Activated B cell treated with CpG ODN at 0.5 μM for 24 hours (primary cell): ENCODE data around the gene PLXNA4. TPM values are rescaled to one million over a fixed set of nuclear protein-coding genes. Genes with fewer than 3 reads are reported as not detected.

Experiments
- ATAC-seq: fragments of 200-7000 bp; cut with Tn5 transposase; one replicate; pipeline ENCODE4 v1.10.0; 2021; ENCODE audit warnings: low read depth, mild to moderate bottlenecking, moderate library complexity
- CTCF ChIA-PET: fragments of 350-600 bp; sonication (Branson Sonifier 250); formaldehyde crosslinking; loops from one replicate; lab custom pipeline; 2021; ENCODE audit warnings: antibody characterized with exemption; lab: Charles Lee
- POLR2A ChIA-PET: fragments of 350-600 bp; sonication (Branson Sonifier 250); formaldehyde crosslinking; loops from one replicate; lab custom pipeline; 2021; ENCODE audit warnings: antibody characterized with exemption; lab: Charles Lee
- DNase-seq: peaks from one replicate; pipeline ENCODE4 v3.0.0; 2022
- H3K27ac Mint-ChIP-seq: one replicate; pipeline ENCODE4 v1.8.0; 2020; ENCODE audit warnings: mixed read lengths
- H3K27me3 Mint-ChIP-seq: one replicate; pipeline ENCODE4 v1.8.0; 2021; ENCODE audit warnings: mixed read lengths
- H3K36me3 Mint-ChIP-seq: one replicate; pipeline ENCODE4 v1.8.0; 2021; ENCODE audit warnings: low read depth, mixed read lengths
- H3K4me1 Mint-ChIP-seq: one replicate; pipeline ENCODE4 v1.8.0; 2021; ENCODE audit warnings: mixed read lengths
- H3K4me3 Mint-ChIP-seq: one replicate; pipeline ENCODE4 v1.8.0; 2020; ENCODE audit warnings: mild to moderate bottlenecking, mixed read lengths
- H3K9me3 Mint-ChIP-seq: one replicate; pipeline ENCODE4 v1.8.0; 2020; ENCODE audit warnings: mixed read lengths
- CTCF ChIP-seq: fragments of 200-600 bp; IDR thresholded peaks from one replicate; pipeline ENCODE4 v1.8.0; 2022; ENCODE audit warnings: antibody characterized with exemption, mild to moderate bottlenecking
- intact Hi-C: fragments of 100-400 bp; cut with micrococcal nuclease; formaldehyde crosslinking; loops from one replicate; pipeline ENCODE4 v1.15.1; 2024
- total RNA-seq: library from RNA; stranded (reverse); gene quantifications from 2 replicates; pipeline ENCODE4 v1.2.3, GENCODE V29; 2022

PLXNA4 gene
- total RNA-seq, 1 donor from 2014 or later = not detected

- DNase-seq (no peak), ATAC-seq (no peak)
- H3K36me3 Mint-ChIP-seq = no peaks in the 10 kb centered on the region
- ChIA-PET POLR2A (no interaction called here), CTCF (no interaction called here)
- no peak for TF ChIP-seq CTCF
- no peaks in the 10 kb centered on the region for H3K4me1 Mint-ChIP-seq
- H3K4me3 Mint-ChIP-seq = no peak overlapping the region
- intact Hi-C loops = no loop called here
- no peaks in the 10 kb centered on the region for H3K9me3 Mint-ChIP-seq
- H3K27ac Mint-ChIP-seq = no peak overlapping the region
- peaks cover 5% of the 10 kb centered on the region for H3K27me3 Mint-ChIP-seq
These were observed 34.6 kb downstream of the PLXNA4 start for GRCh38 chr7:132541656-132542055.

GRCh38 chr7:132537456-132538145, 38.7 kb downstream of the PLXNA4 start:
- H3K4me1 Mint-ChIP-seq = no peaks in the 10 kb centered on the region
- intact Hi-C loops = no loop called here
- no peaks in the 10 kb centered on the region for H3K27me3 Mint-ChIP-seq
- no peaks in the 10 kb centered on the region for H3K9me3 Mint-ChIP-seq
- TF ChIP-seq CTCF = no peak
- no peak overlapping the region for H3K27ac Mint-ChIP-seq
- no peak for DNase-seq
- CTCF ChIA-PET = no interaction called here
- POLR2A ChIA-PET = no interaction called here
- H3K36me3 Mint-ChIP-seq = no peaks in the 10 kb centered on the region
- no peak for ATAC-seq
- H3K4me3 Mint-ChIP-seq = no peak overlapping the region

- H3K36me3 Mint-ChIP-seq = no peaks in the 10 kb centered on the region
- no peaks in the 10 kb centered on the region for H3K4me1 Mint-ChIP-seq
- no peaks in the 10 kb centered on the region for H3K9me3 Mint-ChIP-seq
- POLR2A ChIA-PET = no interaction called here
- intact Hi-C loops = no loop called here
- TF ChIP-seq CTCF = no peak
- no peak overlapping the region for H3K27ac Mint-ChIP-seq
- no peaks in the 10 kb centered on the region for H3K27me3 Mint-ChIP-seq
- CTCF ChIA-PET = no interaction called here
- ATAC-seq = no peak
- H3K4me3 Mint-ChIP-seq = no peak overlapping the region
- DNase-seq = no peak
These were observed 39.4 kb downstream of the PLXNA4 start for GRCh38 chr7:132536654-132537395.

- no peaks in the 10 kb centered on the region for H3K4me1 Mint-ChIP-seq
- no peaks in the 10 kb centered on the region for H3K36me3 Mint-ChIP-seq
- H3K27ac Mint-ChIP-seq = no peak overlapping the region
- ChIA-PET CTCF (no interaction called here), POLR2A (no interaction called here)
- H3K4me3 Mint-ChIP-seq = no peak overlapping the region
- DNase-seq = no peak
- H3K27me3 Mint-ChIP-seq = no peaks in the 10 kb centered on the region
- no peak for ATAC-seq
- no peak for TF ChIP-seq CTCF
- H3K9me3 Mint-ChIP-seq = no peaks in the 10 kb centered on the region
- intact Hi-C loops = no loop called here
These were observed 42.4 kb downstream of the PLXNA4 start for GRCh38 chr7:132533916-132534315.

GRCh38 chr7:132532281-132532680, 44.0 kb downstream of the PLXNA4 start:
- POLR2A ChIA-PET = no interaction called here
- TF ChIP-seq CTCF = no peak
- no peak for ATAC-seq
- Mint-ChIP-seq H3K27me3 (no peaks in the 10 kb centered on the region), H3K36me3 (no peaks in the 10 kb centered on the region), H3K27ac (no peak overlapping the region), H3K4me1 (no peaks in the 10 kb centered on the region), H3K9me3 (no peaks in the 10 kb centered on the region), H3K4me3 (no peak overlapping the region)
- CTCF ChIA-PET = no interaction called here
- intact Hi-C loops = no loop called here
- no peak for DNase-seq
